ENCODE data around the gene CREB3. TPM values are rescaled to one million over a fixed set of nuclear protein-coding genes. Genes with fewer than 3 reads are reported as not detected.

The CREB3 gene
- total RNA-seq, 1 donor from 2014 or later, result 33.2 TPM

- DNase-seq (ENCODE audit: low spot score, unreplicated experiment), result no peak
- H3K27me3 Mint-ChIP-seq, result no peaks in the 10 kb centered on the region
- peaks cover 19% of the 10 kb centered on the region for H3K4me1 Mint-ChIP-seq (ENCODE audit: low read depth)
- H3K9me3 Mint-ChIP-seq (ENCODE audit: low read depth), result no peaks in the 10 kb centered on the region
- peaks cover 6% of the 10 kb centered on the region for H3K36me3 Mint-ChIP-seq (ENCODE audit: insufficient read depth)
- H3K4me3 Mint-ChIP-seq (ENCODE audit: low read depth), result no peak overlapping the region
- TF ChIP-seq CTCF (IDR thresholded peaks at IDR 0.05; ENCODE audit: unreplicated experiment), result no peak
- H3K27ac Mint-ChIP-seq, result no peak overlapping the region
These were observed 4.2 kb upstream of the CREB3 start for GRCh38 chr9:35728041-35728971.

- Mint-ChIP-seq H3K4me3 (ENCODE audit: low read depth) (no peak overlapping the region), H3K27me3 (no peaks in the 10 kb centered on the region), H3K36me3 (ENCODE audit: insufficient read depth) (peaks cover 6% of the 10 kb centered on the region), H3K9me3 (ENCODE audit: low read depth) (no peaks in the 10 kb centered on the region), H3K4me1 (ENCODE audit: low read depth) (peaks cover 21% of the 10 kb centered on the region), H3K27ac (no peak overlapping the region)
- no peak for TF ChIP-seq CTCF (IDR thresholded peaks at IDR 0.05; ENCODE audit: unreplicated experiment)
- no peak for DNase-seq (ENCODE audit: low spot score, unreplicated experiment)
These were observed 3.4 kb upstream of the CREB3 start for GRCh38 chr9:35729101-35729500.

GRCh38 chr9:35729700-35730485 is 2.6 kb upstream of the CREB3 start:
- H3K9me3 Mint-ChIP-seq (ENCODE audit: low read depth), result no peaks in the 10 kb centered on the region
- H3K36me3 Mint-ChIP-seq (ENCODE audit: insufficient read depth), result peaks cover 3% of the 10 kb centered on the region
- H3K4me1 Mint-ChIP-seq (ENCODE audit: low read depth), result peaks cover 21% of the 10 kb centered on the region
- no peak for DNase-seq (ENCODE audit: low spot score, unreplicated experiment)
- H3K27me3 Mint-ChIP-seq, result no peaks in the 10 kb centered on the region
- peak; percentile 54 for TF ChIP-seq CTCF (IDR thresholded peaks at IDR 0.05; ENCODE audit: unreplicated experiment)
- H3K4me3 Mint-ChIP-seq (ENCODE audit: low read depth), result no peak overlapping the region
- no peak overlapping the region for H3K27ac Mint-ChIP-seq

GRCh38 chr9:35730486-35730854 is 2.0 kb upstream of the CREB3 start:
- TF ChIP-seq CTCF (IDR thresholded peaks at IDR 0.05; ENCODE audit: unreplicated experiment), result no peak
- H3K27me3 Mint-ChIP-seq, result no peaks in the 10 kb centered on the region
- H3K4me1 Mint-ChIP-seq (ENCODE audit: low read depth), result peaks cover 21% of the 10 kb centered on the region
- peaks cover 4% of the 10 kb centered on the region for H3K36me3 Mint-ChIP-seq (ENCODE audit: insufficient read depth)
- H3K9me3 Mint-ChIP-seq (ENCODE audit: low read depth), result no peaks in the 10 kb centered on the region
- H3K4me3 Mint-ChIP-seq (ENCODE audit: low read depth), result no peak overlapping the region
- H3K27ac Mint-ChIP-seq, result no peak overlapping the region
- DNase-seq (ENCODE audit: low spot score, unreplicated experiment), result no peak

GRCh38 chr9:35731415-35732184 is 866 bp upstream of the CREB3 start:
- no peak for TF ChIP-seq CTCF (IDR thresholded peaks at IDR 0.05; ENCODE audit: unreplicated experiment)
- no peaks in the 10 kb centered on the region for H3K27me3 Mint-ChIP-seq
- H3K4me3 Mint-ChIP-seq (ENCODE audit: low read depth), result no peak overlapping the region
- H3K27ac Mint-ChIP-seq, result peak overlapping the region; percentile 95
- H3K36me3 Mint-ChIP-seq (ENCODE audit: insufficient read depth), result peaks cover 5% of the 10 kb centered on the region
- H3K9me3 Mint-ChIP-seq (ENCODE audit: low read depth), result no peaks in the 10 kb centered on the region
- DNase-seq (ENCODE audit: low spot score, unreplicated experiment), result no peak
- H3K4me1 Mint-ChIP-seq (ENCODE audit: low read depth), result peaks cover 21% of the 10 kb centered on the region

Measured in progenitor cell of endocrine pancreas (in vitro differentiated cells).